Stimulated activated CD4-positive, alpha-beta T cell treated with anti-CD3 and anti-CD28 coated beads, TNF-alpha, amount 100 ng/mL, for 4 hours (primary cell): ENCODE measurements around the gene LRRC45.

Source experiments
- DNase-seq, 3 experiments: peaks; one replicate each; pipeline ENCODE4 v3.0.0-alpha.2; 2020; ENCODE audit warnings: low read depth in 3 of 3

Gene LRRC45

GRCh38 chr17:82062076-82062983, 39.2 kb downstream of the LRRC45 start:
- no peak for DNase-seq

GRCh38 chr17:82062984-82063368, 39.9 kb downstream of the LRRC45 start:
- DNase-seq: no peak

- no peak for DNase-seq
Measured at GRCh38 chr17:82063424-82064415, 40.6 kb downstream of the LRRC45 start.

GRCh38 chr17:82064433-82065192, 41.5 kb downstream of the LRRC45 start:
- no peak for DNase-seq

GRCh38 chr17:82065193-82065637, 42.1 kb downstream of the LRRC45 start:
- no peak for DNase-seq

- DNase-seq: peak; percentile 50 to 69 (median 51)
Measured at GRCh38 chr17:82065638-82066303, 42.7 kb downstream of the LRRC45 start, which contains the start of gene DUS1L. TSS of gene DUS1L (minus strand) at chr17:82065804. CDS start at chr17:82065059, 745 bp downstream.

GRCh38 chr17:82070611-82071010, 47.5 kb downstream of the LRRC45 start:
- DNase-seq: no peak

GRCh38 chr17:82072827-82073226, 49.7 kb downstream of the LRRC45 start:
- no peak for DNase-seq

DNA sequence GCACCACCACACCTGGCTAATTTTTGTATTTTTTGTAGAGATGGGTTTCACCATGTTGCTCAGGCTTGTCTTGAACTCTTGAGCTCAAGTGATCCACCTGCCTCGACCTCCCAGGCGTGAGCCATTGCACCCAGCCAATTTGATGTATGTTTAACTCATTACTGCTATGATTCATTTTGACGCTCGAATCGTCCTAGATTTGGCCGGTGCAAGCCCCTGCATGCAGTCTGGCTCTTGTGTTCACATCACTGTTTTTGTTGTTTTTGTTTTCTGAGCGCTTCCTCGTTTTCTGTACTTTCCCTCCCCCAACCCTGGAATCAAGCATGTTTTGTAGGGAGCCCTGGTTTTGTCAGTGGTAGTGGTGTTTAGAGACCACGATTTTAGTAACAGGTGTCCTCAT, 50.3 kb downstream of the LRRC45 start:
- no peak for DNase-seq

GRCh38 chr17:82076018-82076784, 53.1 kb downstream of the LRRC45 start:
- DNase-seq: no peak

- DNase-seq: no peak
Measured at GRCh38 chr17:82076785-82077591, 53.9 kb downstream of the LRRC45 start.

- DNase-seq: no peak
Measured at GRCh38 chr17:82077617-82078358, 54.7 kb downstream of the LRRC45 start.

DNA sequence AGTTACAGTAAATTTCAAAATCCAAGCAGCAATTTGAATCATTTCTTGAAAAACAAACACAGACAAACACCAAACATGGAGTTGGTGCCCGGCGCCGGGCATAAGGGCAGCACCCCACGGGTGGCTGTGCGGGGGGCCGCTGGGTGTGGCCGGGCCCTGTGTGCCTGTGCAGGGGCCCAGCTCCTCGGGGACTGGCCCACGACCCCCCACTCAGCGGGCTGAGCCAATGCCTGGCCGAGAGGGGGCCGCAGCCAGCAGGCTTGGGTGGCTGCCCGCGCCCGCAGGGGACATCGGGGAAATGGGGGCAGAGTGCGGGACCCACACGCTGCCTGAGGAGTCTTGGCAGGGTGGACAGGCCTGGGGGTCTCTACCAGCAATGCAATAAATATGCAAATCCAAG, 55.3 kb downstream of the LRRC45 start:
- DNase-seq: no peak

DNA sequence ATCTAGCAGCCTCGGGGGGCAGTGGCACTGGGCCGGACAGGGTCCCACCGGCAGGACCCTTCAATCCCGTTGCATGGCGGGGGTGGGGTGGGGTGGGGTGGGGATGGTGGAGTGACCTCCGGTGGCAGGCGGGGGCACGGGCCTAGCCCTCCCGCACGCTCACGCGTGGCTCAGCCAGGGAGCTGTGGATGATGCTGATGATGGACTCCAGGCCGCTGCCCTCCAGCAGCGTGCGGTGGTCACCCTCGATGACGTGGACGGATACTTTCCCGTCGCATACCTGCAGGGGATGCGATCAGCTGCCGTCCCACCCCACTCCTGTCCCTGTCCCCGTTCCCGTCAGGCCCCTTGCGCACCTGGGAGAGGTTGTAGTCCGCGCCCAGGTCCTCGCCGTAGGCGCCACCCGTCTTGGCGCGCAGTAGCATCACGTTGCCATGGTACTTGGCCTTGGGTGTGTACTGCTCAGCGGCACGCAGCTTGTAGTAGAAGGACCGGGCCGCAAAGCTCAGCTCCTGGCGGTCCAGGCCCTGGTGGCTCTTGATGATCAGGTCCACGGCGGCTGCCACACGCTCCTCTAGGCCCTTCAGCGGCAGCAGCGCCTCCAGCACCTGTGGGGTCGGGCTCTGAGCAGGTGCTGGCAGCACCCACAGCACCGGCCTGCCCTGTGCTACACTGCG, 56.0 kb downstream of the LRRC45 start:
- DNase-seq: no peak

DNA sequence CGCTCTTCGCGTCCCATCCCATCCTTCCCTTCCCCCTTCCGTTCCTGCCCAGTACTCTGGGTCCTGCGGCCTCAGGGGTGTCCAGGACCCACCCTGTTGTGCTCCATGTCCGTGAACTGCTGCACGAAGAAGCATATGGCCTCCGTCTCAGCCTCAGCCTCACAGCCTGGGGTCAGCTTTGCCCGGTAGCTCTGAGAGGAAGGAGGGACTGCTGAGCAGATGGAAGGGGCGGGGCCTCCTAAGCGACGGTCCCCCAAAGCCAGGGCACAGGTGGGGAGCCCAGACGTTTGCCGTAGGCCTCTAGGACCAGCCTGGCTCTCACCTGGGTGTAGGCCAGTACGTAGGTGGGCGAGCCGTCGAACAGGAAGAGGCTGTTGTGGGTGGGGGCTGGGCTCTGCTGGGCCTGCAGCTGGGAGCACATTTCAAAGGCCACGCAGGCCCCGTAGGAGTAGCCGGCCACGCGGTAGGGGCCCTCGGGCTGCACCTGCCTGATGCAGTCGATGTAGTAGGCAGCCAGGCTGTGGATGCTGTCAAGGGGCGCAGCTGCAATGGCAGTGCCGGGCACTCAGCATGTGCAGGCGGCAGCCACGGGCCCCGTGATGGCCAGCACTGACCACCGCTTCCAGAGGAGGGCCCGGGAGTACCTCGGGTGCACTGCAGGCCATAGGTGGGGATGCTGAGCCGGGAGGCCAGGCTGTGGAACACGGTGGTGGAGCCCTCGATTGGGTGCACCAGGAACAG, 57.1 kb downstream of the LRRC45 start:
- no peak for DNase-seq
